ENCODE results near the gene SYTL3. TPM values are rescaled to one million over a fixed set of nuclear protein-coding genes. Genes with fewer than 3 reads are reported as not detected.

Gene SYTL3
- total RNA-seq, 1 experiment from 2014 or later: 7.8 TPM

DNA sequence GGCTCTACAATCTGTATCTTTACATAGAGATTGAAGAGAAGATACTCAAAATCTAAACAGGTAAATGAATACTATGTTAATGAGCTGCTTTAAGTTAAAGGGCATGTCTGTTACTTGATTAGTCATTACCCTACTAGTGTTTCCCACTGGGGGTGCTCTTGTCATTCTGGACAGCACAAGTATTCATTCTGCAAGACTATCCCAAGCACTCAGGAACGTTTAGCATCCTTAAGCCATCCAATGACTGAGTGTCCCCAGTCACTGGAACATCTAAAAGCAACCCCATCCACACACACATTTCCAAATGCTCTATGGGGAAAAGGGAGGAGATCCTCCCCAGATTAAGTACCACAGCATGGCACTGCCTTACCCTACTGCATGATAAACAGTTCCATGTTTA is 143.6 kb downstream of the SYTL3 start:
- TF ChIP-seq, protein P1, sequence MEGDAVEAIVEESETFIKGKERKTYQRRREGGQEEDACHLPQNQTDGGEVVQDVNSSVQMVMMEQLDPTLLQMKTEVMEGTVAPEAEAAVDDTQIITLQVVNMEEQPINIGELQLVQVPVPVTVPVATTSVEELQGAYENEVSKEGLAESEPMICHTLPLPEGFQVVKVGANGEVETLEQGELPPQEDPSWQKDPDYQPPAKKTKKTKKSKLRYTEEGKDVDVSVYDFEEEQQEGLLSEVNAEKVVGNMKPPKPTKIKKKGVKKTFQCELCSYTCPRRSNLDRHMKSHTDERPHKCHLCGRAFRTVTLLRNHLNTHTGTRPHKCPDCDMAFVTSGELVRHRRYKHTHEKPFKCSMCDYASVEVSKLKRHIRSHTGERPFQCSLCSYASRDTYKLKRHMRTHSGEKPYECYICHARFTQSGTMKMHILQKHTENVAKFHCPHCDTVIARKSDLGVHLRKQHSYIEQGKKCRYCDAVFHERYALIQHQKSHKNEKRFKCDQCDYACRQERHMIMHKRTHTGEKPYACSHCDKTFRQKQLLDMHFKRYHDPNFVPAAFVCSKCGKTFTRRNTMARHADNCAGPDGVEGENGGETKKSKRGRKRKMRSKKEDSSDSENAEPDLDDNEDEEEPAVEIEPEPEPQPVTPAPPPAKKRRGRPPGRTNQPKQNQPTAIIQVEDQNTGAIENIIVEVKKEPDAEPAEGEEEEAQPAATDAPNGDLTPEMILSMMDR (conservative IDR thresholded peaks at IDR 0.05): peak; percentile 64
- no peak for TF ChIP-seq EZH2 (IDR thresholded peaks at IDR 0.05; ENCODE audit: low read depth)
- no peaks in the 10 kb centered on the region for H3K9me2 ChIP-seq (ENCODE audit: insufficient read depth)

DNA sequence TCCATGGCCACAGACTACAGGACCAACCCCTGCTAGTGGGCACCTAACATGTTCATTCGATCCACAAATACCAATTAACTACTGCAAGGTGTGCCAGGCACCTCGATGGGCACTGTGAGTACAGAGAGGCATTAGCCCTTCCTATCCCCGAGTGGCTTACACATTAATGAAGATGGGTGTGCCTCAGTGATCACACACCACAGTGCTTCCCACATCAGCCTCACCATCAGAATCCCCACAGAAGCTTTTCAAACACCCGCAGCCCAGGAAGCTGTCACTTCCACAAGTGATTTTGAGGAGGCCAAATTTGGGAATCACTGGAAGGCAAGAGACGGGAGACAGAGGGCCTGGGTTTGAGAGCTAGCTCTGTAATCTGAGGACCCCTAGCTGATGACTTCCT is 145.7 kb downstream of the SYTL3 start:
- BruUV-seq (replicated peaks): no TSS peak
- Histone ChIP-seq H3K4me2 (peak overlapping the region; percentile 54), H3K4me1 (replicated peaks; ENCODE audit: insufficient read depth) (peaks cover 96% of the 10 kb centered on the region), H4K20me1 (ENCODE audit: insufficient read depth) (peaks cover 100% of the 10 kb centered on the region), H3K9me2 (ENCODE audit: insufficient read depth) (no peaks in the 10 kb centered on the region), H3K27ac (peak overlapping the region; percentile 34; the same call in 1 of the 2 replicates), H3K9me3 (ENCODE audit: insufficient read depth, low read depth) (no peaks in the 10 kb centered on the region), H3K36me3 (ENCODE audit: low read depth) (peaks cover 86% of the 10 kb centered on the region), H2AFZ (no peak overlapping the region), H3K79me2 (ENCODE audit: low read depth) (peaks cover 100% of the 10 kb centered on the region), H3F3A (ENCODE audit: insufficient read depth, low read depth) (peaks cover 100% of the 10 kb centered on the region), H3K27me3 (ENCODE audit: insufficient read depth, low read depth) (no peaks in the 10 kb centered on the region), H3K4me3 (no peak overlapping the region)
- TF ChIP-seq EZH2 (IDR thresholded peaks at IDR 0.05; ENCODE audit: low read depth): no peak
- TF ChIP-seq, protein P1 (conservative IDR thresholded peaks at IDR 0.05): no peak
- DNase-seq: no peak
- POLR2A ChIA-PET (ENCODE audit: unreplicated experiment): interaction anchor here (0.6 kb wide), 1 partner anchor 653 kb away, joined by 4 read pairs; no protein-coding TSS in a partner anchor
- CTCF ChIA-PET: no interaction called here
- intact Hi-C loops (cut with micrococcal nuclease; ENCODE audit: unreplicated experiment): no loop called here

More for the DNA sequence above, 143.6 kb downstream of the SYTL3 start:
- ChIA-PET POLR2A (ENCODE audit: unreplicated experiment) (interaction anchor here (0.7 kb wide), 1 partner anchor 18 kb away, joined by 4 read pairs; no protein-coding TSS in a partner anchor), CTCF (interaction anchor here (0.5 kb wide), 1 partner anchor 181 kb away, joined by 3 read pairs; no protein-coding TSS in a partner anchor)
- Histone ChIP-seq H3K27ac (peak overlapping the region; percentile 52), H3K9me3 (ENCODE audit: insufficient read depth, low read depth) (no peaks in the 10 kb centered on the region), H2AFZ (no peak overlapping the region), H3F3A (ENCODE audit: insufficient read depth, low read depth) (peaks cover 100% of the 10 kb centered on the region), H4K20me1 (ENCODE audit: insufficient read depth) (peaks cover 100% of the 10 kb centered on the region), H3K4me3 (no peak overlapping the region), H3K4me1 (replicated peaks; ENCODE audit: insufficient read depth) (peaks cover 93% of the 10 kb centered on the region), H3K36me3 (ENCODE audit: low read depth) (peaks cover 87% of the 10 kb centered on the region), H3K4me2 (peak overlapping the region; percentile 12), H3K27me3 (ENCODE audit: insufficient read depth, low read depth) (no peaks in the 10 kb centered on the region), H3K79me2 (ENCODE audit: low read depth) (peaks cover 100% of the 10 kb centered on the region)
- no TSS peak for BruUV-seq (replicated peaks)
- intact Hi-C loops (cut with micrococcal nuclease; ENCODE audit: unreplicated experiment): no loop called here
- peak in 1 of 2 experiments; percentile 68 for DNase-seq

DNA sequence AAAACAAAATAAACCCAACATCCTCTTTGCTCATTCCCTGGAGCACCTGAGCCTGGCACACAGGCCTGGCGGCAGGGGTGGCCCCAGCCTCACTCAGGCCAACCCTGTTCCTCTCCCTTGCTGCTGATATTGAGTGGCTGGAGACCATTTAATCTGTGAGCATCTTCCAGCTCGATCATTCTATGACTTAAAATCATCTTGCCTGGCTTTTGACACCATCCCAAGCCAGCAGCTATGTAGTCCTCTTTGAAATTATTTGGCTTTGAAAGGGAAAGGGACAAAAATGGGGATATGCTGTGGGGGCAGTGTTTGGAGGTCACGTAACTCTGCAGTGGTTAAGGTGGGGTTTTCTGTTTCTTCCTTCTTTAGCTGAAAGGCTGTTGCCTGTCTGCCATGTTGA is 146.5 kb downstream of the SYTL3 start:
- no peak for DNase-seq
- CTCF ChIA-PET: no interaction called here
- no peaks in the 10 kb centered on the region for H3K27me3 ChIP-seq (ENCODE audit: insufficient read depth, low read depth)
- H3K4me2 ChIP-seq: peak overlapping the region; percentile 54; the same call in 1 of the 2 replicates
- POLR2A ChIA-PET (ENCODE audit: unreplicated experiment): no interaction called here
- H2AFZ ChIP-seq: no peak overlapping the region
- no peak overlapping the region for H3K4me3 ChIP-seq
- intact Hi-C loops (cut with micrococcal nuclease; ENCODE audit: unreplicated experiment): no loop called here
- peak overlapping the region; percentile 34; the same call in 1 of the 2 replicates for H3K27ac ChIP-seq
- TF ChIP-seq, protein P1 (conservative IDR thresholded peaks at IDR 0.05): no peak
- TF ChIP-seq EZH2 (IDR thresholded peaks at IDR 0.05; ENCODE audit: low read depth): no peak
- peaks cover 100% of the 10 kb centered on the region for H4K20me1 ChIP-seq (ENCODE audit: insufficient read depth)
- peaks cover 100% of the 10 kb centered on the region for H3K79me2 ChIP-seq (ENCODE audit: low read depth)
- no peaks in the 10 kb centered on the region for H3K9me2 ChIP-seq (ENCODE audit: insufficient read depth)
- H3K9me3 ChIP-seq (ENCODE audit: insufficient read depth, low read depth): no peaks in the 10 kb centered on the region
- BruUV-seq (replicated peaks): no TSS peak
- peaks cover 84% of the 10 kb centered on the region for H3K36me3 ChIP-seq (ENCODE audit: low read depth)
- H3K4me1 ChIP-seq (replicated peaks; ENCODE audit: insufficient read depth): peaks cover 96% of the 10 kb centered on the region
- H3F3A ChIP-seq (ENCODE audit: insufficient read depth, low read depth): peaks cover 100% of the 10 kb centered on the region
